Mammary epithelial cell (primary cell): Measurements from ENCODE around the gene AK8.

Experiments used
- EZH2 ChIP-seq: IDR thresholded peaks from 2 replicates; pipeline ENCODE4 v1.6.1; 2012; ENCODE audit warnings: low read length, inconsistent platforms, borderline replicate concordance
- TF ChIP-seq, protein P1 (sequence below), 2 donors: IDR thresholded peaks in 1 of 2; conservative IDR thresholded peaks in 1 of 2; 2 replicates each; pipeline ENCODE4 v1.5.1; 2011 to 2012; ENCODE audit warnings: inconsistent platforms in 2 of 2, low read length in 2 of 2, mild to moderate bottlenecking in 2 of 2, control low read depth in 1 of 2, low read depth in 1 of 2; ENCODE audit not compliant: insufficient read depth in 1 of 2; ENCODE audit errors: extremely low read depth in 1 of 2

DNA sequence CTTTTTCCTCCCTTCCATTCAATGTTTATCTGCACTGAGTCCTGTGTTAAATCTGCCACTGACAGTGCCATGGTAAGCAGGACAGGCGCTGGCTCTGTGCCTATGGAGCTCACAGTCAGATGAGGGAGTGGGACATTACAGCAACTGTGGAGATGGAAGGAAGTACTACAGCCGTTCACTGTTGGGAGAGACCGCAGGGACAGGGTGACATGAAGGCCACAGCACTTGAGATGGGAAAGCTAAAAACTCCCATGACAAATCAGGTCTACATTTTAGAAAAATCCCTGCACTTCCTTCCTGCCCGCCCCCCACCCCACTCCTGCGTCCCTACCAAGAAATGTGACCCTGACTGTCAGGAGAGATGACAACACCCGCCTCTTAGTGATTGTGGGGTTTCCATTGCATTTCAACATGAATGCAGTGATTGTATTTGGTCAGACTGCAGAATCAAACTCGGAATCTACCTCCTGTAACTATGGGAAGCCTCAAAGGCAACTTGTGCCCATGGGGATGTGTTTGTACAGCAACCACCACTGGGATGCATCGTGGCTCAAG lies 151.4 kb downstream of the AK8 start:
- TF ChIP-seq, protein P1, sequence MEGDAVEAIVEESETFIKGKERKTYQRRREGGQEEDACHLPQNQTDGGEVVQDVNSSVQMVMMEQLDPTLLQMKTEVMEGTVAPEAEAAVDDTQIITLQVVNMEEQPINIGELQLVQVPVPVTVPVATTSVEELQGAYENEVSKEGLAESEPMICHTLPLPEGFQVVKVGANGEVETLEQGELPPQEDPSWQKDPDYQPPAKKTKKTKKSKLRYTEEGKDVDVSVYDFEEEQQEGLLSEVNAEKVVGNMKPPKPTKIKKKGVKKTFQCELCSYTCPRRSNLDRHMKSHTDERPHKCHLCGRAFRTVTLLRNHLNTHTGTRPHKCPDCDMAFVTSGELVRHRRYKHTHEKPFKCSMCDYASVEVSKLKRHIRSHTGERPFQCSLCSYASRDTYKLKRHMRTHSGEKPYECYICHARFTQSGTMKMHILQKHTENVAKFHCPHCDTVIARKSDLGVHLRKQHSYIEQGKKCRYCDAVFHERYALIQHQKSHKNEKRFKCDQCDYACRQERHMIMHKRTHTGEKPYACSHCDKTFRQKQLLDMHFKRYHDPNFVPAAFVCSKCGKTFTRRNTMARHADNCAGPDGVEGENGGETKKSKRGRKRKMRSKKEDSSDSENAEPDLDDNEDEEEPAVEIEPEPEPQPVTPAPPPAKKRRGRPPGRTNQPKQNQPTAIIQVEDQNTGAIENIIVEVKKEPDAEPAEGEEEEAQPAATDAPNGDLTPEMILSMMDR (conservative IDR thresholded peaks at IDR 0.05 in 1 of 2, IDR thresholded peaks at IDR 0.05 in 1 of 2; ENCODE audit: extremely low read depth in 1 of 2, insufficient read depth in 1 of 2, low read depth in 1 of 2, low read length in 2 of 2): no peak
- no peak for TF ChIP-seq EZH2
